Measurements from ENCODE around the gene TMEM54.

TMEM54 gene

DNA sequence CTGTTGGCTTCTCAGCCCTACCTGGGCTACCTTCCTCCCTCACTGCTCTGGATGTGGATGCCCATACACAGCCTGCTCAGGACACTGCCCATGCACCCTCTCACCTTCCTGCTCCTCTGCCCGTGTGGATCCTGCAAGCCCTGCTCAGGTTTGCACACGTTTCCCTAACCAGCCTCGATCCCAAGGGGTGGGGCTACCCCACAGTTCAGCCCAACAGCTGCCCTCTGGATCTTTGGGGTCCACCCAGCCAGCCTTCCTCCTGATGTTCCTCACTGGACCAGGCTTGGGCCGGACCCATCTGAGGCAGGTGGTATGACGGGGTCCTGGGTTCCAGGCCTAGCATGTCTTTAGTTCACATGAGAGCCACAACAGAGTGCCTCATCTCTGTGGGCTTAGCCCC, 4.7 kb downstream of the TMEM54 start:
- Histone ChIP-seq H3K36me3 (peaks cover 36% of the 10 kb centered on the region), H3K27ac (peak overlapping the region; percentile 17), H3K27me3 (ENCODE audit: insufficient read depth, low read depth, severe bottlenecking) (no peaks in the 10 kb centered on the region), H3K4me3 (ENCODE audit: low read depth, low read length) (no peak overlapping the region), H3K9me3 (ENCODE audit: severe bottlenecking) (no peaks in the 10 kb centered on the region)
- no peak for DNase-seq
- TF ChIP-seq, protein P1, sequence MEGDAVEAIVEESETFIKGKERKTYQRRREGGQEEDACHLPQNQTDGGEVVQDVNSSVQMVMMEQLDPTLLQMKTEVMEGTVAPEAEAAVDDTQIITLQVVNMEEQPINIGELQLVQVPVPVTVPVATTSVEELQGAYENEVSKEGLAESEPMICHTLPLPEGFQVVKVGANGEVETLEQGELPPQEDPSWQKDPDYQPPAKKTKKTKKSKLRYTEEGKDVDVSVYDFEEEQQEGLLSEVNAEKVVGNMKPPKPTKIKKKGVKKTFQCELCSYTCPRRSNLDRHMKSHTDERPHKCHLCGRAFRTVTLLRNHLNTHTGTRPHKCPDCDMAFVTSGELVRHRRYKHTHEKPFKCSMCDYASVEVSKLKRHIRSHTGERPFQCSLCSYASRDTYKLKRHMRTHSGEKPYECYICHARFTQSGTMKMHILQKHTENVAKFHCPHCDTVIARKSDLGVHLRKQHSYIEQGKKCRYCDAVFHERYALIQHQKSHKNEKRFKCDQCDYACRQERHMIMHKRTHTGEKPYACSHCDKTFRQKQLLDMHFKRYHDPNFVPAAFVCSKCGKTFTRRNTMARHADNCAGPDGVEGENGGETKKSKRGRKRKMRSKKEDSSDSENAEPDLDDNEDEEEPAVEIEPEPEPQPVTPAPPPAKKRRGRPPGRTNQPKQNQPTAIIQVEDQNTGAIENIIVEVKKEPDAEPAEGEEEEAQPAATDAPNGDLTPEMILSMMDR (IDR thresholded peaks at IDR 0.05; ENCODE audit: low read depth, low read length): no peak

DNA sequence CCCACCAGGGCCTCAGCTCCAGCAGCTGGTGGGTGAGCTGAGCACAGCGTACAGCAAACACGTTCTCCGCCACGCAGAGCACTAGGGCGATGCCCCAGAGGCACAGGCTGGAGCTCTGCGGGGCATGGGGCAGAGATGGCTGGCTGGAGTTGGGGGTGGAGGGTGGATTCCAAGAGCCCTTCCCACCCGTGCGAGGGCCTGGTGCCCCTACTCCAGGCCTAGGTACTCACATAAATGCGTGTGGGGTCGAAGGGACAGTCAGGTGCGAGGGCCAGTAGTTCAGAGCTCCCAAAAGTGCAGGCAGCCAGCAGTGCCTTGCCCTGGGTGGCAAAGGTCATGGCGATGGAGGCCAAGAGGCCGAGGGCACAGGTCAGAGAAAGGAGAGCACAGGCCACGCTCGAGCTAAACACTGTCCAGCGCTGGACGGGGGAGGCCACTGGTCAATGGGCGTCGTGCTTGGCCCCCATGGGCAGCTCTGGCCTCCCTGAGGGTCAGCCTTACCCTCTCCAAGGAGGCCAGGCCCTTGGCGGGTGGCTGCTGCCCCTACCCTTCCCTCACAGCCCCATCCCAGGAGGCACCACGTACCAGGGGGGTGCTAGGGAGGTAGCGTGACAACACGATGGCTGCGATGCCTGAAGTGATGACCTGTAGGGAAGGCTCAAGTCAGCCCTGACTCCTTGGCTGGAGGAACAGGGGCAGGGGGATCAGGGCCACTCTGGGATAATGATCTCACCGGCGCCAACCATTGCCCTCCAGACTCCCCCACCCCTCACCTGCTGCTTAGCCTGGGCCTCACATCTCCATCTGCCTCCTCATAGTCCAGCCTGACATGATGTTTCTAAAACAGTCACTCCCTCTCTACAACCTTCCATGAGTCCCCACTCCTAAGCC, 5.6 kb downstream of the TMEM54 start:
- DNase-seq: peak; percentile 51
- TF ChIP-seq, protein P1 (IDR thresholded peaks at IDR 0.05; ENCODE audit: low read depth, low read length): no peak
- peaks cover 36% of the 10 kb centered on the region for H3K36me3 ChIP-seq

DNA sequence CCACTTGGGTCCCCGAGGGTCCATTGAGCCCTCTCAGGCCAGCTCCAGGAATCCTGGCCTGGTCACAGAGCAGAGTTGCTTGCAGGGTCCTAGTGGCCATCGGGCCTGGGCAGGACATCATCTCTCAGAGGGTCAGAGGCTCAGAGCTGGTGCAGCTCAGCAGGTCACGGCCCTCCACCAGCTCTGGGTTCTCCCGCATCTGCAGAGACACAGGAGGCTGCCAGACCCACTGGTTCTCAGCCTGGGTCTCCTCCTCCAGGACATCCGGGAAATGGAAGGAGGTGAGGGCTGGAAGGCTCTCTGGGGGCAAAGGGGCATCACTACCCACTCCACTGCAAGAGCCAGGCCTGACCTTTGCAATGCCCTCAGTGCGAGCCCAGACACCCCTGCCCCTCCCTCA, 6.5 kb downstream of the TMEM54 start:
- Histone ChIP-seq H3K9me3 (ENCODE audit: severe bottlenecking) (no peaks in the 10 kb centered on the region), H3K27ac (peak overlapping the region; percentile 95), H3K36me3 (peaks cover 41% of the 10 kb centered on the region), H3K27me3 (ENCODE audit: insufficient read depth, low read depth, severe bottlenecking) (no peaks in the 10 kb centered on the region), H3K4me3 (ENCODE audit: low read depth, low read length) (no peak overlapping the region)
- DNase-seq: no peak
- TF ChIP-seq, protein P1 (IDR thresholded peaks at IDR 0.05; ENCODE audit: low read depth, low read length): no peak

More for the DNA sequence above, 5.6 kb downstream of the TMEM54 start:
- Histone ChIP-seq H3K4me3 (ENCODE audit: low read depth, low read length) (no peak overlapping the region), H3K9me3 (ENCODE audit: severe bottlenecking) (no peaks in the 10 kb centered on the region), H3K27ac (peak overlapping the region; percentile 95), H3K27me3 (ENCODE audit: insufficient read depth, low read depth, severe bottlenecking) (no peaks in the 10 kb centered on the region)

DNA sequence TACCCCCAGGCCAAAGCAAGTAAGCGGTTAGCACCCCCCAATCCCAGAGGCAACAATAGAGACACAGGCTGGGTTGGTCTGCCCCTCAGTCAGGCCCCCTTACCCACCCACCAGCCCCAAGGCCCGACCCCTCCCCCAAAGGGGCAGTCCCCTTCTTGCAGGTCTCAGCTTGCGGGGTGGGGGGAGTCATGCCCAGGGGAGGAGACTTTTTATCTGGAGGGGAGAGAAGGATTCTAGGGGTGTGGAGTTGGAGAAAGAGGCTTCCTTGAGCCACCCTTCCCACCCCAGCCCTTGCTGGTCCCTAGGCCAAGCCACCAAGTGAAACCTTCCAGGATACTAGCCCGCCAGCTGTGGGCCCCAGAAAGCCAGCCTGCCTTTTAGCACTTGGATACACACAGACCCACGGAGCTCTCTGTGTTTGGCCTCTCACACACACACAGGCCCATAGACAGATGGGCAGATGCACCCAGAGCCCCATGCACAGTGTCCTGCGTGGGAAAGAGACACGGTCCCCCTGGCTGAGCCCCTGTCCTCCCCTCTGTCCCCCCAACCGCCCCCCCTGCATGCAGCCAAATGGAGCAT, 7.1 kb downstream of the TMEM54 start:
- Histone ChIP-seq H3K27me3 (ENCODE audit: insufficient read depth, low read depth, severe bottlenecking) (no peaks in the 10 kb centered on the region), H3K4me3 (ENCODE audit: low read depth, low read length) (peak overlapping the region; percentile 70), H3K9me3 (ENCODE audit: severe bottlenecking) (no peaks in the 10 kb centered on the region), H3K27ac (peak overlapping the region; percentile 95), H3K36me3 (peaks cover 46% of the 10 kb centered on the region)
- TF ChIP-seq, protein P1 (IDR thresholded peaks at IDR 0.05; ENCODE audit: low read depth, low read length): no peak
- peak; percentile 75 for DNase-seq

DNA sequence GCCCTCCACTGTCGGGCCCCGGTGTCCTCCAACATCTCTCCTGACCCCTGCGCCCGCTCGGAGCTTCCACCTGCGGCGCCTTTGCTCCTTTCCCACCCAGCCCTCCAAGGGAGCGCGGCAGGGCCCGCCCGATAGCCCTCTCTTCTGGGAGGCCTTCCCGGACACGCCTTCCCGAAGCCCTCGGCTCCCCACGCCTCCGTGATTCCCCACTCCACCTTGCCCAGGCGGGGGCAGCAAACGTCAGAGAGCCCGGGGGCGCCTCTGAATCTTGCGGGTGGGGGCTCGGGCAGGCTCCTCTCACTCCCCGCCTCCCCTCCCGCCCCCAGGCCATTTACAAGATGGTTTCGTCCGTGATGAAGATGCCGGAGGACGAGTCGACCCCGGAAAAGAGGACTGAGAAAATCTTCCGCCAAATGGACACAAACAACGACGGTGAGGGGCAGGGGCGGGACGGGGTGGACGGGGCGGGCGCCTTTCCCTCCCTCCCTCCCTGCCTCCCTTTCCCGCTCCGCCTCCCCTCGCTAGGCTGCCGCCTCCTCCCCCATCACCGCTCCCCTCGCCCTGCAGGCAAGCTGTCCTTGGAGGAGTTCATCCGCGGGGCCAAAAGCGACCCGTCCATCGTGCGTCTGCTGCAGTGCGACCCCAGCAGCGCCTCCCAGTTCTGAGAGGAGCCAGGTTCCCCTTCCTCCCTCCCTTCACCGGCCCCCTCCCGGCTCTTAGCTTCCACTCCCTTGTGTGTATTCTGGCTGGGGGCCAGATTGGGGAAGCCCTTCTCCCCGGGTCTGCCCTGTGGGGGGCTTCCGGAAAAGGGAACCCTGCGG, 7.8 kb downstream of the TMEM54 start:
- H3K4me3 ChIP-seq (ENCODE audit: low read depth, low read length): peak overlapping the region; percentile 70
- H3K27ac ChIP-seq: peak overlapping the region; percentile 95
- no peaks in the 10 kb centered on the region for H3K27me3 ChIP-seq (ENCODE audit: insufficient read depth, low read depth, severe bottlenecking)
- peak; percentile 94 for DNase-seq
- H3K36me3 ChIP-seq: peaks cover 49% of the 10 kb centered on the region
- TF ChIP-seq, protein P1 (IDR thresholded peaks at IDR 0.05; ENCODE audit: low read depth, low read length): no peak
- no peaks in the 10 kb centered on the region for H3K9me3 ChIP-seq (ENCODE audit: severe bottlenecking)

Measured in WERI-Rb-1 (cell line).